ENCODE measurements around the gene RFPL4A.

Gene RFPL4A

DNA sequence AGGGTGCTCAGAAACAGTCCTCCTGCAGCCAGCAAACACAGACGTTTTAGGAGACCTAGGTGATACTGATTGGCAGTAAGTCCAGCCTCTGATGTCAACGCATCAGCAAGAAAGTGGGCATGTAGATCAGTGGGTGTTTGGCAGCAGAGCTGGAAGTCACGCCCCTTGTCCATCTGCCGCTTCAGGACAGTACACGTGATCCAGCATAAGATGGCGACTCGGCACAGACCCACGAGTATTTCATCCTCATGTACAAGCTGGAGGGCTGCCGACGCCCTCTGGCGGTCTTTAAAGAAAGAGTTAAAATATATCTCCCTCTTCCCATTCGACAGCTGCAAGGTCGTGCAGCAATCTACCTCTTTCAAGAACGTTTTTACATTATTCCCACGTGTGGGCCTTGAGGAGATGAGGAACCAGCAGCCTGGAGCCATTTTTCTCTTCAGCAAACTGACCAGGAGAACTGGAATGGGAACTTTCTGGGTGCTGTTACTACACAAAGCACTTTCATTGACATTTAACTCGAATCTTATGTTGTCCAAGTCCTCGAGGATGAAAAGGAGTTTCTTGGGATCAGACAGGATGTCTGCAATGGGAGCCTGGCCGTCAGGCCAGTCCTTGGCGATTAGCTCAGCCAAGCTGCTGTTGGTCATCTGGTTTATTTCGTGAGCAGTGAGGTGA lies 50.6 kb downstream of the RFPL4A start:
- CTCF ChIA-PET = interaction anchor here (1.2 to 3.8 kb wide), 2 partner anchors 9 to 177 kb away, joined by 5 to 21 read pairs; no protein-coding TSS in a partner anchor
- peak; percentile 45 for DNase-seq (ENCODE audit: extremely low spot score)
- POLR2A ChIA-PET = interaction anchor here (0.5 kb wide), 1 partner anchor 172 kb away, joined by 3 read pairs; no protein-coding TSS in a partner anchor
- TF ChIP-seq, protein P1, sequence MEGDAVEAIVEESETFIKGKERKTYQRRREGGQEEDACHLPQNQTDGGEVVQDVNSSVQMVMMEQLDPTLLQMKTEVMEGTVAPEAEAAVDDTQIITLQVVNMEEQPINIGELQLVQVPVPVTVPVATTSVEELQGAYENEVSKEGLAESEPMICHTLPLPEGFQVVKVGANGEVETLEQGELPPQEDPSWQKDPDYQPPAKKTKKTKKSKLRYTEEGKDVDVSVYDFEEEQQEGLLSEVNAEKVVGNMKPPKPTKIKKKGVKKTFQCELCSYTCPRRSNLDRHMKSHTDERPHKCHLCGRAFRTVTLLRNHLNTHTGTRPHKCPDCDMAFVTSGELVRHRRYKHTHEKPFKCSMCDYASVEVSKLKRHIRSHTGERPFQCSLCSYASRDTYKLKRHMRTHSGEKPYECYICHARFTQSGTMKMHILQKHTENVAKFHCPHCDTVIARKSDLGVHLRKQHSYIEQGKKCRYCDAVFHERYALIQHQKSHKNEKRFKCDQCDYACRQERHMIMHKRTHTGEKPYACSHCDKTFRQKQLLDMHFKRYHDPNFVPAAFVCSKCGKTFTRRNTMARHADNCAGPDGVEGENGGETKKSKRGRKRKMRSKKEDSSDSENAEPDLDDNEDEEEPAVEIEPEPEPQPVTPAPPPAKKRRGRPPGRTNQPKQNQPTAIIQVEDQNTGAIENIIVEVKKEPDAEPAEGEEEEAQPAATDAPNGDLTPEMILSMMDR (IDR thresholded peaks at IDR 0.05; ENCODE audit: control extremely low read depth, extremely low read depth, low read depth, missing control alignments) = peak; percentile 20

DNA sequence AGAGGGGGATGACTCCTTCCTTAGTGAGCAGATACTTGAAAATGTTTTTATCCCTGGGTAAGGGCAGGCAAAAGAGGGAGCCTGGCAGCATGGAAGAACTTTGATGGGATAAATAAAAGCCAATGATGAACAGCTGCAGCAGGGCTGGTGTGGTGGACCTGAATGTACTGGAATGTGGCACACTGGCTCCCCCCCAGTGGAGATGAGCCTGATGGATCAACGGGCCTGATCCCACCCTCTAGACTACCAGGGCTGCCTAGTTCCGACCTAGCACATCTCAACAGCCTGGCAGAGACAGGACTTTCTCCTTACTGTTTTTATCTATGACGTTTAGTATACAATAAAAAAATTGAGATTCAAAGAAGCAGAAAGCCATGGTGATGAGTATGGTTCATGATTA lies 52.4 kb downstream of the RFPL4A start:
- TF ChIP-seq, protein P1 (IDR thresholded peaks at IDR 0.05; ENCODE audit: control extremely low read depth, extremely low read depth, low read depth, missing control alignments) = no peak
- DNase-seq (ENCODE audit: extremely low spot score) = no peak
- ChIA-PET CTCF (interaction anchor here (1.1 kb wide), 1 partner anchor 178 kb away, joined by 4 read pairs; no protein-coding TSS in a partner anchor), POLR2A (no interaction called here)

- POLR2A ChIA-PET = no interaction called here
- CTCF ChIA-PET = interaction anchor here (1.1 kb wide), 1 partner anchor 180 kb away, joined by 4 read pairs; no protein-coding TSS in a partner anchor
- DNase-seq (ENCODE audit: extremely low spot score) = no peak
- TF ChIP-seq, protein P1 (IDR thresholded peaks at IDR 0.05; ENCODE audit: control extremely low read depth, extremely low read depth, low read depth, missing control alignments) = no peak
These were observed 53.6 kb downstream of the RFPL4A start for GRCh38 chr19:55812449-55812848.

Data from GM10248 (cell line).